Activated gamma-delta T cell treated with anti-CD3 and anti-CD28 coated beads, Interleukin-2, amount 50 U/mL, for 16 hours (primary cell): Measurements from ENCODE around the gene TRPM2.

Source experiments
- DNase-seq: peaks from one replicate; pipeline ENCODE4 v3.0.0-alpha.2; 2020; ENCODE audit warnings: low read depth

The TRPM2 gene

DNA sequence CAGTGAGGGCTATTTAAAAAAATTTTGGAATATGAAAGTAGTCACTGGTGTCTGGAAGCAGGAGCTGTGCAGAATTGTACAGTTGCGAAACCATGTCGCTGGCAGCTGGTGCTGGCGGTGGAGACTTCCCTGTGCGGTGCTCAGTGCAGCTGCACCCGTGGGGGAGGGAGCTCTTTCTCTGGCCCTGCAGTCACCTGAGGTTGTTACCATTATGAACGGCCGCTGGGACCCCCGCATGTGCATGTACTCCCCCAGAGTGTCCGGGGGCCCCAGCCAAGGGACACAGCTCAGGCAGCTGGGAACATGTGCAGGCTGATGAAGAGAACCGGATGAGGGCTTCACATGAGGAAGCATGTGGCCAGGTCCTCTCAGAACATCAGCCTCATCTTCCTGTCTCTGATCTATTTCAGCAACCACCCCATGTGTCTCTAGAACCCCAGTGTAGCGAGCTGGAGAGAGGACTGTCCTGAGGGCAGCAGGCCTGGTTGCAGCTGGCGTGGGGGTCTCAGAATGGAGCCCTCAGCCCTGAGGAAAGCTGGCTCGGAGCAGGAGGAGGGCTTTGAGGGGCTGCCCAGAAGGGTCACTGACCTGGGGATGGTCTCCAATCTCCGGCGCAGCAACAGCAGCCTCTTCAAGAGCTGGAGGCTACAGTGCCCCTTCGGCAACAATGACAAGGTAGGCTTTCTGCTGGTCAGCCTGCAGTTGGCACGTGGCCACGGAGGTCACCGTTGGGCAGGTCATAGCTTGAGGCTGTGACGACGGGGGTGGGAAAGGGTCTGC lies at the start of gene TRPM2:
Gene TRPM2, plus strand, starts transcription at position 431 of the 780 bp plus-strand sequence. Its CDS starts 80 bp downstream, at position 511.
- DNase-seq, result no peak

DNA sequence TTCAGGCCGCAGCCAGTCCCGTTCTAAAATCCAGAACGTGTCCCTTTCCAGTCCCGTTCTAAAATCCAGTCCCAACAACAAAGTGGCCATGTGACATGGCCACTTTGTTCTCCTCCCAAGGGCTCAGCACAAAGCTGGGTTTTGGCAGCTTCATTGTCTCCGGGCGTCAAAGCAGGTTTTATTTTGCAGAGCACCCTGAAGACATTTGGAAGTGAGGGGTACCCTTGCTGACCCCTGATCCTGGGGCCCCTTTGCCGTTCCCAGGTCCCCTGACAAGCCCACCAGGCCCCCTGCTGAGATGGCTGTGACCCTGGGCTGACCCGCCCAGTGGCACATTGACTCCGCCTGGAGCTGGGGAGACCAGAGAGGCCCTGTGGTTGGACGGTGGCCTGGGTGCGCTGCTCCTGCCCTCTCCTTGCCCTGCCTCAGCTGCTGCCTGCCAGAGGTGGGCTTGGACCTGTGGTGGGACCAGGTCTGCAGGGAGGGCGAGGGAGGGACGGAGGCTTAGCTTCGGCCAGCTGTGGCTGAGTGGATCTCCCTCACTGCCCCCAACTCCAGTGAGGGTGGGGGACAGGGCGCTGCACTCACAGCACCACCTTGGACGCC lies 49.3 kb upstream of the TRPM2 start:
- no peak for DNase-seq

DNA sequence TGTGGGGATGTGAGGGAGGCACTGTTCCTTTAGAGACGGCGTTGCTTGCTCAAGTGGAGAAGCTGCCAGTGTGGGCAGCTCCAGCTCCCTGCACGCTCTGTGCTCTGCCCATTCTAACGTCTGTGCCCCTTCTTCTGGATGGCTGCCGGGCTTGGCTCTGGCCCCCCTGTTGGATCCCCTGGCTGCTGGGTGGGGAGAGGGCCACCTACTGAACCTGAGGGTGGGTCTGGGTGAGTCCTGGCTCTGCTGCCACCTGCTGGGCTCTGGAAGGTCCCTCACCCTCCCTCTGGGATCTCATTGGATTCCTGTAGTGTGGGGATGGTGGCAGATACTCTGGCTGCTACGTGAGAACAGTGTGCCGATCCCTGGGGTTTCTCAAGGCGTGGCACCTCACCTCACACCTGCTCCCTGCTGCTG lies 48.5 kb upstream of the TRPM2 start:
- peak; percentile 29 for DNase-seq

DNA sequence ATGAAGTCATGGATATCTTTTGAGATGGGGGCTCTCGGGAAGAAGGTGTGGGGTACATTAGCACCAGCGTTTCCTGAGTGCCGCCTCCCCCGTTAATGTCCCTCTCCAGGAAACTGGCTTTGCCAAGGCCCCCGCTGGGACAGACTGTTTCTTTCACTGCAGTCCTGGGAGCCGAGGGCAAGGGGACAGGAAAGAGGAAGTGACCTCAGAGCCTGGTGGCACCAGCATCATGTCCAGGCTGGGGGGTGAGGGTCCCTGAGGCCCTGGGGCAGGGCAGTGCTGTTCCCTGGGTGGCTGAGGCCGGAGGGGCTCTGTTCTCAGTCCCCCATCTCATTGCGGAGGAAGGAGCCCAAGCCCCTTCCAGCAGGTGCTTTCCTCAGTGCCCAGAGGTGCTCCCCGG lies 47.7 kb upstream of the TRPM2 start:
- no peak for DNase-seq

DNA sequence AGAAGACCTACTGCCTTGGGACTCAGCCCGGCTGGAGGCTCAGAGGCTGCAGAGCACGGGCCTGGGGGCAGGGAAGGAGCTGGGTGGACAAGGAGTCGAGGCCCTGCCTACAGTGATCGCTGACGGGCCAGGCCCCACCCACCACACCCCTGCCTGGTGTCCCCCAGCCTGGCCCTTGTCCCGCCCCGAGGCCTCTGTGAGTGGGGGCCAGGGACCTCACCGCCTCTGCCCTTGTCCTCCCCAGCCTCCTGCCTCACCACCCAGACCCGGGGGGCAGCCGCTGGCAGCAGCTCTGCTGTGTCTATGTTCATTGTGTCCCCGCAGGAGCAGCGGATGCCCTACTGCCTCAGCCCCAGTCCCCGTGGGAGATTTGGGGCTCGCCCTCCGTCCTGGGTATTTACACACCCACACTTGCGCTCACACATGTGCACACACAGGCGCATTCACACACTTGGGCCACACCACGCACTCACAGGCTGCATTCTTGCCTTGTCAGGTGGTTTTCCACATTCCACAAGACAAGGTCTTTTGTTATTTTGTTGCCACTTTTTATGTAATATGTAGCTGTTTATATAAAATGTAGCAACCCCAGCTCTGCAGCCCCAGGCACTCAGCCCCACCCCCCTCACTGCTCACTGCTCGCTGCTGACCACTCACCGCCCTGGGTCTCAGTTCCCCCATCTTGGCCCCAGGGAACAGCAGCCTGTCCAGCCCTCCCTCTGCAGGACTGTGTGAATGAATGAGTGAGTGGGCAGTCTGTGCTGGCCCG lies 46.3 kb upstream of the TRPM2 start:
- DNase-seq, result no peak

DNA sequence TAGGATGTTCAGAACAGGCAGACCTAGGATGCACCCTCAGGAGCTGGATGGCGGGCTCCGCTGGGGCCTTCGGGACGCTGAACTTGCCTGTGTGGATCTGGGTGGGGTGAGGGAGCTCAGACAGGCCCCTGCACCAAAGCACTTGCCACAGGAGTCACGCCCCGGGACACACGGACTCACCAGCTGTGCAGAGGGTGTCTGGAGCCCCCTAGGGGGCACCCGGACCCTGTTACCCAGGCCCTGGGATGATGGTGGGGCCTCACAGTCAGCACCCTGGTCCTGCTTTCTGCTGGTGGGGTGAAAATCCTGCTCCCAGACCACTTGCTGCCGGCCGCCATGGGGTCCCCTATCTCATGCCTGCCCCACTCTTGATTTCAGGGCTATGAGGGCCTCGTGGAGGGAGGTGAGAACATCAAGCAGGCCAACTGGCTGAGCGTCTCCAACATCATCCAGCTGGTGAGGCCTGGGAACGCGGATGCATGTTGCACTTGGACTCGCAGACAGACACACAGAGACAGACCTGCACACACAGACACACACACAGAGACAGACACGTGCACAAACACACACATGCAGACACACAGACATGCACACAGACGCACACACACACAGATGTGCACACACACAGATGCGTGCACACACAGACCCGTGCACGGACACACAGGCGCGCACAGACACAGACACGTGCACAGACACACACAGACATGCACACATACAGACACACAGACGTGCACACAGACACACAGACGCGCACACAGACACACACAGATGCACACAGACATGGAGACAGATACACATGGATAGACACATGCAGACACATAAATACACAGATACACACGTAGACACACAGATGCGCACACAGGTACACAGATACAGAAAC lies 42.6 kb upstream of the TRPM2 start:
- no peak for DNase-seq

DNA sequence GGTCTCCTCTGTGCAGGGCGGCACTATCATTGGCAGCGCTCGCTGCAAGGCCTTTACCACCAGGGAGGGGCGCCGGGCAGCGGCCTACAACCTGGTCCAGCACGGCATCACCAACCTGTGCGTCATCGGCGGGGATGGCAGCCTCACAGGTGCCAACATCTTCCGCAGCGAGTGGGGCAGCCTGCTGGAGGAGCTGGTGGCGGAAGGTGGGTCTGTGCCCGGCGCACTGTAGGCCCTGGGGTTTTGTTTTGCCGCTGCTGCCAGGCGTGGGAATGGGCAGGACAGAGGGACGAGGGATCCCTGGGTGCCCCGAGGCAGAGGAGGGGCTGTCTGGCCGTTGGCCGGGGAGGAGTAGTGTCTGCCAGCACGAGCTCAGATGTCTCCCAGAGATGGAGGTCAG lies 41.3 kb upstream of the TRPM2 start:
- DNase-seq, result no peak

DNA sequence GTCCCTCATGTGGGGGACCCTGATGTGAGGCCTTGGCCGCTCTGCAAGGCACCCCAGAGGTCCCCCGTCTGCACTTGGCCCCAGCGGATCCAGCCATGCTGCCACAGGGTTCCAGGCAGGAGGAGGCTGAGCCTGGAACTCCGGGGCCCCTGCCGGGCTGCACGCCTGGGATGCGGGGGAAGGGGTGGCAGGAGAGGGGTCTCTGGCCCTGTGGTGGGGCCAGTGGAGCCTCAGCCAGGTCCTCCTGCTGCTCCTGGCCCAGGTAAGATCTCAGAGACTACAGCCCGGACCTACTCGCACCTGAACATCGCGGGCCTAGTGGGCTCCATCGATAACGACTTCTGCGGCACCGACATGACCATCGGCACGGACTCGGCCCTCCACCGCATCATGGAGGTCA lies 40.7 kb upstream of the TRPM2 start:
- no peak for DNase-seq

DNA sequence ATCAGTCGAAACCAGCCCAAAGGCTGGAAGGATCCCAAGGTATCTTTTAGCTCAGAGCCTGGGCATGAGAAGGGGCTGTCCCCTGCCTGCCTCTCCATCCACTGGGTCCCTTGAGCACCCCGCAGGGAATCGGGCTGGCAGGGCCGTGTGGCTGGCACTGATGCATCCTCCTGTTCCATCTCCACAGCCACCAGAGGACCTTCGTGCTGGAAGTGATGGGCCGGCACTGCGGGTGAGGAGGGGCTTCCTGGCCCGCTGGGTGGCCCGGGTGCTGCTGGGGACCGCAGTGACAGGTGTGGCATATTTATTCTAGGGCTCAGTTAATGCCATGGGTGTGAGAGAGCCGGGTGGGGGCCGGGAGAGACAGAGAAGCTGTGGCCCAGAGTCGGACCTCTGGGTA lies 40.0 kb upstream of the TRPM2 start:
- no peak for DNase-seq

DNA sequence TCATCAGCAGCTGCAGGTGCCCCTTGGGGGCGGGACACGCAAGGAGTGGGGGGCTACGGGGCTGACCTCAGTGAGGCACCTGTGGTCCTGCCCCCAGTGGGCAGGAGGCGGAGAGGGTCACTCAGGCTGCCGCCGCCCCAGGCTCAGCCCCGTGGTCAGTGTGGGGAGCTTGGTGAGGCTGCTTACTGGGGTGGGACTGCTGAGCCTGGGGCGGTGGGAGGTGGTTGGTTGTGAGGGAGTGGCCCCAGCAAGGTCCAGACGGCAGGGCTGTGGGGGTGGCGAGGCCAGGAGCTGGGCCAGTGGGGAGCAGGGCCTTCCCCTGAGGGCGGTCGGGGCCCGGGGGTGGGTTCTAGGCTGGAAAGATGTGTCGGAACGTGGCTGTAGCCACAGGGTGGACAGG lies 39.3 kb upstream of the TRPM2 start:
- no peak for DNase-seq

DNA sequence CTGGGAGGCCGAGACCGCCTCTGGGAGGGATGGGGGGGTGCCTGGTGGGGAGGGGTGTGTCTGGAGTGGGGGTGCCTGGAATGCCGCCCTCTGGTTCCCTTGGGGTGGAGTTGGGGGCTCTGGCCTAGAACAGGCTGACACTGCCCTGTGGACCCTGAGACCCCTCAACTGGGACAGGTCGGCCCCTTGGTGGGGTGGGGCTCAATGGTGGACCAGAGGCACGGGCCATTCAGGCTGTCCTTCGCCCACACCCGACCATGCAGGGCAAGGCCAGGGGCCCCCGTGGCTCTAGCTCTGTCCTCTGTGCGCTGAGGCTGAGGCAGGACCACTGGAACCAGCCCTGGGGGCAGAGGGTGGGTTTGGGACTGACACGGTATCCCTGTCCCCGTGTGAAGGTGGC lies 38.9 kb upstream of the TRPM2 start:
- DNase-seq, result no peak

DNA sequence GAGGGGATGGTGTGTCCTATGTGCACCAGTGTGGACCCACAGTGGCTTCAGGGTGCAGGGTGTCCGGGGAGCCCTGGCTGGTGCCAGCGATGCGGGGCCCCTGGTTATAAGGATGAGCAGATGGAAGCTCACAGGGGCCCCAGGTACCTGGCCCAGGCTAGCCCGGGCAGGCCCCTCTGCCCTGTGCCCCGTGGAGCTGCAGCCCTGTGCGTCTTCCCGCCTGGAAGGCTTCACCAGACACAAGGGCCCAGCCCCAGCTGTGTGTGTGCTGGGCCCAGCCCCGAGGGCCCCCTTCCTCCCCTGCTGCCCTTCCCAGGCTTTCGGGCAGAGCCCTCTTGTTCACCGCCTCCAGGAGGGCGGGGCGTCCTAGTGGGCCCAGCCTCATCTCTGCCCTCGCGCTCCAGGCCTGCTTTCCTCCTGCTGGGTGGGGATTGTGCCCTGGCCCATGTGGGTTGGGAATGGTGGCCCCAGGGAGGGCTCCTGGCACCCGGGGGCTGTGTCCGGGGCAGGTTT lies 37.7 kb upstream of the TRPM2 start:
- DNase-seq, result no peak

DNA sequence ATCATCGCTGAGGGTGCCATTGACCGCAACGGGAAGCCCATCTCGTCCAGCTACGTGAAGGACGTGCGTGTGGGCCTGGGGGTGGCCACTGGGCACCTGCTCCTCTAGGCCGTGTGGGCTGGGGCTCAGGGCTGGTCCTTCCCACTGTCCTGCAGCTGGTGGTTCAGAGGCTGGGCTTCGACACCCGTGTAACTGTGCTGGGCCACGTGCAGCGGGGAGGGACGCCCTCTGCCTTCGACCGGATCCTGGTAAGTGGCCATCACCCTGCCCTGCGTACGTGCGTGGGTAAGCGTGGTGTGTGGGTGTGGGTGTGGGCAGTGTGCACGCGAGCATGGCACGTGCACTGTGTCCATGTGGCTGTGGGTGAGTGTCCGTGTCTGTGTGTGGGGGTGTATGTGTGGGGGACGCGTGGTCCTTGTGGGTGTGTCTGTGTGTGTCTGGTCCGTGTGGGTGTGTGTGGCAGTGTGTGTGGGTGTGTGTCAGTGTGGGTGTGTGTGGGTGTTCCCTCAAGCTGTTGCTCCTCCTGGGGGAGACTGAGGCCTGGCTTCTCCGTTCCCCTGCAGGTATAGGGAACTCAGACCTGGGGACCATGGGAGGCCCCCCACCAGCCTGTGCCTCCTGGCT lies 37.0 kb upstream of the TRPM2 start:
- no peak for DNase-seq

DNA sequence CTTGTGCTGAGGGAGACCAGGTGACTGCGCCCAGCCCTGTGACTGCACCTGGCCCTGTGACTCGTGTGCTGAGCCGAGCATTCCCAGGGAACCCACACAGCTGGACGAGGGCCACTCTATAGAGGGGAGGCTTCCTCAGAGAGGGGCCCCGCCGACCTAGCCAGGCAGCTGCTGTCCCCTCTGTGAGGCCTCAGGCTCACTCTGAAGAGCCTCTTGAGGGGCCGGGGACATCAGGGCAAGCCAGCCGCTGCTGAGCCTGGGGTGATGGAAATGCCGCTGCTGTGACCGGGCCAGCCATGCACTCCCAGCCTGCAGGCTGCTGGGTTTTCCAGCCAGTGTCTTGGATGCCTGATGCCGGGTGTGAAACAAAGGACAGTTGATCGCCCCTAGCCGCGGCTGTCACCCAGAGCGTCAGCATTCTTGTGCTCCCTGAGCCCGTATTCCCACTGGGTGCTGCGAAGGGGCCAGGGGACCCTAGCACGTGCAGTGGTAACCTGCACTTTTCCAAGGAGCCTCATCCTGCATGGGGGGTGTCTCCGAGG lies 36.1 kb upstream of the TRPM2 start:
- no peak for DNase-seq

DNA sequence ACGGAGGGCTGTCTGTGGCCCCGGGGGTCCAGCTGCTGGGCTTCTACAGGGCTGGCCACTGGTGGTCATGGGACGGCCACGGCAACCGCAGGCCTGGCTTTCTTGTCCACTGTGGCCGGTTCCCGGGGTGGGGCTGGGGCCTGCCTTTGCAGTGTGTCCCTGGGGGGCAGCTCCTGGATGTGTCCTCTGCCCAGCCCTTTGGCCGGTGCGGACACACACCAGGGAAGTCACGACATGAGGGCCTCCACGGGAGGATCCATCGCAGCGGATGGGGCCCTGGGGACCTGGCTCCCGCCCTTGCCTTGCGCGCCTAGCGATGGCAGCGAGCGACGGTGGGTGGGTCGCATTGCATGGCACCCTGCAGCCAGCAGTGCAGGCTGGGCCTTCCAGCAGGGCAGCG lies 35.5 kb upstream of the TRPM2 start:
- DNase-seq, result no peak

DNA sequence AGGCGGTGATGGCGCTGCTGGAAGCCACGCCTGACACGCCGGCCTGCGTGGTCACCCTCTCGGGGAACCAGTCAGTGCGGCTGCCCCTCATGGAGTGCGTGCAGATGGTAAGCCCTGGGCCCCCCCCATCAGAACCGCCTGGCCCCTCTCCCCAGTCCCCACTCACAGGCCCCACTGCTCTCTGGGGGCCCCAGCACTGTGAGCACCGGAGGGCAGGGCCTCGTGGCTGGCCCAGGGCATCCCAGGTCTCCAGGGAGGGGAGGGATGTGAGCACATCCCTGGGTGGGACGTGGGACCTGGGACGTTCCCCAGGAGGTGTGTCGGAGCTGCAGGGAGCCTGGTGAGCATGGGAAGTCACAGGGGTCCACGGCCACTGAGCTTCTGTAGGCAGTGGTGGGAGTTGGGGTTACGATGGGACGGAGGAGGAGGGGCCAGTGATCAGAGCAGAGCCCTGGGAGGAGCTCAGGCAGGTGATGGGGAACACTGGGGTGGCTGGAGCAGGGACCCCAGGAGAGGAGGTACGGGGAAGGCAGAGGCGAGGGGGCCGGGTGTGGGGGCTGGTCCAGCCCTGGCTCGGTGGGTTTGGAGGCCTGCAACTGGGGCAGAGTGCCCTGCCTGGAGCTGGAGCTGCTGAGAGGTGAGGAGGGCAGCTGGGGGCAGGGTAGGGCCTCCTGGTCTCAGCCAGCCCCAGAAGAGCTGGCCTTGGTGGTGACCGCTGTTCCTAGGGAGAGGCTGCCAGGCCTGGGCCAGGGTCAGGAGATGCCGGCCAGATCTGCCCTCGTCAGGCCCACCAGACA lies 34.7 kb upstream of the TRPM2 start:
- DNase-seq, result no peak

DNA sequence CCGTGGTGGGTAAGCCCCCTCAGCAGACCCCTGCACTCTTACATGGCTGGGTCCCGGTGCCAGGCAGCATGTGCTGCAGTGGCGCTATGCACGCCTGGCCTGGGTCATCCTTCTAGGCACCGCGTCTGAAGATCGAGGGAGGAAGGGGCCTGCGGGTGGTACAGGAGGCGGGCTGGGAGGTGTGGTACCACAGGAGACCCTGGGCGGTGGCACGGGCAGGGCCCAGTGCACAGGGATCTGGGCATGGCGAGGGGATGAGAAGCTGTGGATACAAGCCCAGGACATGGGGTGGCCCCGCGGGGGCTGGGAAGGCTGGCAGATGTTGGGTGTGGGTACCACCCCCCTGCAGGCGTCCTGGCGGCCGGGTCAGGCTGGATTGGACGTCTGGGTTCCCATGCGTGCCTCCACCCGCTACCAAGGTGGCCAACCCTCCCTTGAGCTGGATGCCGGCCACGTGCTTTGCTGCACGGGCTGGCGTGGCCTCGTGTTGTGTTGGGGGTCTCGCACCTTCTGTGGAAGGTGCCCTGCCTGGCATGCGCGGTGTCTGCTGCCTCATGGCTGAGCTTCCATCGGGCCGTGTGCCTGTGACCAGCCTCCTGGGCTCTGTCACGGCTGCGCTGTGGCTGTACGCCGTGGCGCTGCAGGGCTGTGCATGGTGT lies 33.9 kb upstream of the TRPM2 start:
- DNase-seq, result no peak

DNA sequence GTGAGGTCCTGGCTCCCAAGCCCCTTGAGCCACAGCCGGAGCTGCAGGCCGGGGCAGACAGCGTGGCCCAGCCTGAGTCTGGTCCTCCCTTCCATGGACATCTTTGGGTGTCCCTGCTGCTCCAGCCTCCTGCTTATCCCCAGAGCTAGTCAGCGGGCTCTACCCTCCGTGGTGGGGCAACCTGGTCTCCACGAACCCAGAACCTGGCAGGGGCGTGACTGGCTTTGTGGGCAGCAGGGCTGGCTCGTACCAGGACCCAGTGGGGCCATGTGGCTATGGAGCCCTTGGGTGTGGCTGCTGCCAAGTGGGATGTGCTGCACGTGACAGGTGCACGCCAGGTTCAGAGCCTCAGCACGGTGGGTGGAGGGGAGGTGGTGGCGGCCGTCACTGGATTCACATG lies 32.6 kb upstream of the TRPM2 start:
- no peak for DNase-seq

DNA sequence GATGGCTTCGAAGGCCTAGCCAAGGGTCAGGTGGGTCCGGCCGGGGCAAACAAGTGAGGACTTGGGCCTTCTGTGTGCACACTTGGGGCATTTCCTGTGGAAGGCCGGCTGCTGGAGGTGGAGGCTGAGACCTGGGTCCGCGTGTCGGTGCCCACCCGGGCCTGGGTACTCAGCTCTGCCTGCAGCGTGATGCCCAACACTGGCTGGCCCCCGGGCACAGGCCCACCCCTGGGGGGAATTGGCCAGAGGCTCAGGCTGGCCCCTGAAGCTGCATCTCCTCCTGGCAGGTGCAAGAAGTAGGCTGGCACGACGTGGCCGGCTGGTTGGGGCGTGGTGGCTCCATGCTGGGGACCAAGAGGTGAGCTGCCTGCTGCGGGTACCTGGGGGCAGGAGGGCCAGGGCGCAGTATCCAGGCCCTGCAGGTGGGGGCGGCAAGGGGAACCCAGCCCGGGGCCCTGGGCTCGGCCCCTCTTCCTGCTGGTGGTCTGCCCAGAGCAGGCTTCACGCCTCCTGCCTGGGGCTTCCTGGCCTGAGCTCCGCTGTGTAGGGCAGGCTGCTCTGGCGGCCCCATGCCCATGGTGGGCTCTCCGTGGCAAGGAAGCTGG lies 31.5 kb upstream of the TRPM2 start:
- no peak for DNase-seq
